ENCODE measurements around the gene MYO15A. TPM values are rescaled to one million over a fixed set of nuclear protein-coding genes. Genes with fewer than 3 reads are reported as not detected.

The MYO15A gene
- total RNA-seq, 1 donor from 2014 or later = 6.1 TPM

GRCh38 chr17:18194394-18194793 is 85.8 kb downstream of the MYO15A start:
- H3K4me1 ChIP-seq = peaks cover 88% of the 10 kb centered on the region
- H3K27me3 ChIP-seq = no peaks in the 10 kb centered on the region
- H3K27ac ChIP-seq = no peak overlapping the region
- no peak for DNase-seq (ENCODE audit: extremely low spot score in 2 of 2)
- H3K4me3 ChIP-seq = no peak overlapping the region
- intact Hi-C loops (cut with DNase I) = no loop called here
- H3K36me3 ChIP-seq = peaks cover 0 to 43% of the 10 kb centered on the region in 2 donors
- no peaks in the 10 kb centered on the region for H3K9me3 ChIP-seq
- TF ChIP-seq POLR2AphosphoS5 (IDR thresholded peaks at IDR 0.05; ENCODE audit: insufficient read depth in 1 of 2, low read depth in 1 of 2) (no peak), POLR2A (IDR thresholded peaks at IDR 0.05) (no peak)

GRCh38 chr17:18194804-18195203 is 86.2 kb downstream of the MYO15A start:
- Histone ChIP-seq H3K4me3 (no peak overlapping the region), H3K36me3 (peaks cover 0 to 43% of the 10 kb centered on the region in 2 donors), H3K9me3 (no peaks in the 10 kb centered on the region), H3K27ac (no peak overlapping the region), H3K27me3 (no peaks in the 10 kb centered on the region), H3K4me1 (peaks cover 87% of the 10 kb centered on the region)
- intact Hi-C loops (cut with DNase I) = no loop called here
- no peak for TF ChIP-seq CTCF (IDR thresholded peaks at IDR 0.05)
- TF ChIP-seq POLR2A (IDR thresholded peaks at IDR 0.05) = no peak
- no peak for TF ChIP-seq POLR2AphosphoS5 (IDR thresholded peaks at IDR 0.05; ENCODE audit: insufficient read depth in 1 of 2, low read depth in 1 of 2)
- DNase-seq (ENCODE audit: extremely low spot score in 2 of 2) = no peak

GRCh38 chr17:18195246-18195645 is 86.7 kb downstream of the MYO15A start:
- no peak for TF ChIP-seq POLR2AphosphoS5 (IDR thresholded peaks at IDR 0.05; ENCODE audit: insufficient read depth in 1 of 2, low read depth in 1 of 2)
- no peak for TF ChIP-seq POLR2A (IDR thresholded peaks at IDR 0.05)
- TF ChIP-seq CTCF (IDR thresholded peaks at IDR 0.05) = no peak
- Histone ChIP-seq H3K4me3 (no peak overlapping the region), H3K4me1 (peaks cover 87% of the 10 kb centered on the region), H3K27me3 (no peaks in the 10 kb centered on the region), H3K36me3 (peaks cover 0 to 38% of the 10 kb centered on the region in 2 donors), H3K27ac (no peak overlapping the region), H3K9me3 (no peaks in the 10 kb centered on the region)
- DNase-seq (ENCODE audit: extremely low spot score in 2 of 2) = no peak
- intact Hi-C loops (cut with DNase I) = no loop called here

- H3K27ac ChIP-seq = no peak overlapping the region
- no peaks in the 10 kb centered on the region for H3K27me3 ChIP-seq
- TF ChIP-seq CTCF (IDR thresholded peaks at IDR 0.05) (no peak), POLR2AphosphoS5 (IDR thresholded peaks at IDR 0.05; ENCODE audit: insufficient read depth in 1 of 2, low read depth in 1 of 2) (no peak), POLR2A (IDR thresholded peaks at IDR 0.05) (no peak)
- peaks cover 0 to 37% of the 10 kb centered on the region in 2 donors for H3K36me3 ChIP-seq
- intact Hi-C loops (cut with DNase I) = no loop called here
- H3K9me3 ChIP-seq = no peaks in the 10 kb centered on the region
- H3K4me3 ChIP-seq = no peak overlapping the region
- peaks cover 68% of the 10 kb centered on the region for H3K4me1 ChIP-seq
- DNase-seq (ENCODE audit: extremely low spot score in 2 of 2) = no peak
Measured at GRCh38 chr17:18197535-18198194, 89.1 kb downstream of the MYO15A start.

GRCh38 chr17:18198530-18198929 is 90.0 kb downstream of the MYO15A start:
- TF ChIP-seq CTCF (IDR thresholded peaks at IDR 0.05) = no peak
- no peak for TF ChIP-seq POLR2AphosphoS5 (IDR thresholded peaks at IDR 0.05; ENCODE audit: insufficient read depth in 1 of 2, low read depth in 1 of 2)
- Histone ChIP-seq H3K27me3 (no peaks in the 10 kb centered on the region), H3K4me1 (peaks cover 59% of the 10 kb centered on the region), H3K4me3 (no peak overlapping the region), H3K36me3 (peaks cover 0 to 37% of the 10 kb centered on the region in 2 donors), H3K9me3 (no peaks in the 10 kb centered on the region), H3K27ac (no peak overlapping the region)
- intact Hi-C loops (cut with DNase I) = no loop called here
- DNase-seq (ENCODE audit: extremely low spot score in 2 of 2) = no peak
